Glutamatergic neuron (in vitro differentiated cells): ENCODE results near the gene OR6S1. TPM values are rescaled to one million over a fixed set of nuclear protein-coding genes. Genes with fewer than 3 reads are reported as not detected.

Experiments
- DNase-seq: peaks from one replicate; pipeline ENCODE4 v3.0.0; 2022
- H3K27ac Mint-ChIP-seq: one replicate; pipeline ENCODE4 v1.8.0; 2020; ENCODE audit warnings: mild to moderate bottlenecking, mixed read lengths, inconsistent platforms; ENCODE audit not compliant: unreplicated experiment
- H3K27me3 Mint-ChIP-seq: one replicate; pipeline ENCODE4 v1.8.0; 2020; ENCODE audit warnings: mild to moderate bottlenecking, moderate library complexity, mixed read lengths, inconsistent platforms; ENCODE audit not compliant: unreplicated experiment
- H3K36me3 Mint-ChIP-seq: one replicate; pipeline ENCODE4 v1.8.0; 2020; ENCODE audit warnings: mild to moderate bottlenecking, mixed read lengths, inconsistent platforms; ENCODE audit not compliant: unreplicated experiment
- H3K4me1 Mint-ChIP-seq: one replicate; pipeline ENCODE4 v1.8.0; 2020; ENCODE audit warnings: mild to moderate bottlenecking, low read depth, mixed read lengths, inconsistent platforms; ENCODE audit not compliant: unreplicated experiment
- H3K4me3 Mint-ChIP-seq: one replicate; pipeline ENCODE4 v1.8.0; 2020; ENCODE audit warnings: mild to moderate bottlenecking, mixed read lengths, inconsistent platforms; ENCODE audit not compliant: unreplicated experiment
- H3K9me3 Mint-ChIP-seq: one replicate; pipeline ENCODE4 v1.8.0; 2020; ENCODE audit warnings: mild to moderate bottlenecking, moderate library complexity, mixed read lengths, inconsistent platforms; ENCODE audit not compliant: unreplicated experiment
- total RNA-seq: library from RNA; stranded (reverse); fragmentation: NEBNext Ultra II Directional; extraction: Animal tissue kit (Norgen Biotek cat#: 25700); gene quantifications from one replicate; pipeline ENCODE4 v1.2.1, GENCODE V29; 2021; ENCODE audit not compliant: unreplicated experiment
- TF ChIP-seq, protein P1 (sequence below): fragments of 200-600 bp; sonication (generic); IDR thresholded peaks from one replicate; pipeline ENCODE4 v1.5.0; 2021; ENCODE audit not compliant: partially characterized antibody, unreplicated experiment

OR6S1 gene
- total RNA-seq, 1 donor from 2014 or later = not detected

DNA sequence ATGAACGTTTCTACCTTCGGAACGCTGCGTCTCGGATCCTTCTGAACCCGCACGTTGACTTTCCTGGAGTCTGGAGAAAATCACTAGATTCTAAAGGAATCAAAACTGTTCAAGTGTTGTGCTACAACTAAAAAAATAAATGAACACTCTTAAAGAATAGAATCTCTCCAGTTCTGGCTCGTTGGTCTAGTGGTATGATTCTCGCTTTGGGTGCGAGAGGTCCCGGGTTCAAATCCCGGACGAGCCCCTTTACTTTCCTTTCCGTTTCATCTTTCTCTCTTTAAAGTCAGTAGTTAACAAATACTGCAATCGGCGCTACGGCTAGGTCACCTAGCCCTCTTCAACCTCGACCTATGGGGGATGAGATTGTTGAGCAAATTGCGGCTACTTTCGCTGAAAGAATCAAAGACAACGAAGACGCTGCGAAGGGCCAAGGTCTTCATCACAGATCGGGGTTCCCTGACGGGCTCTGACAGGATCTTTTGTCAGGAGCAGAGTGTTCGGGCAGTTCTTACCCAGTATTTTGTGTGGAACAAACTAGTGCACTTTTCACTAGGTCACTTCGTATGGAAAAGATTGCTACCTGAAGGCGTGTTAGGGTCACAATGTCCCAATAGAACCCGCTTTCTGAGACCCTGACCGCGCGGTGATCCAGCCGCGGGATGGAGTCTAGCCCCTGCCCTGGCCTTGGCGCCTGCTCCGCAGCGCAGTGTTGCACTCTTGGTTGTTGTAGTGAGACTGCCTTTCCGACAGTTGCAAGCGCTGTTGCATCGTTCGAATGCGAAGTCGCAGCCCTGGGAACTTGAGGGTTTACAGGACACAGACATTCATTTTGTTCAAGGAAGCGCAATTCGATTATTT lies 8.4 kb downstream of the OR6S1 start:
- H3K27ac Mint-ChIP-seq = peak overlapping the region; percentile 86
- H3K36me3 Mint-ChIP-seq = no peaks in the 10 kb centered on the region
- H3K27me3 Mint-ChIP-seq = peaks cover 28% of the 10 kb centered on the region
- H3K4me3 Mint-ChIP-seq = peak overlapping the region; percentile 91
- peaks cover 3% of the 10 kb centered on the region for H3K4me1 Mint-ChIP-seq
- H3K9me3 Mint-ChIP-seq = peaks cover 21% of the 10 kb centered on the region
- peak; percentile 57 for DNase-seq
- TF ChIP-seq, protein P1, sequence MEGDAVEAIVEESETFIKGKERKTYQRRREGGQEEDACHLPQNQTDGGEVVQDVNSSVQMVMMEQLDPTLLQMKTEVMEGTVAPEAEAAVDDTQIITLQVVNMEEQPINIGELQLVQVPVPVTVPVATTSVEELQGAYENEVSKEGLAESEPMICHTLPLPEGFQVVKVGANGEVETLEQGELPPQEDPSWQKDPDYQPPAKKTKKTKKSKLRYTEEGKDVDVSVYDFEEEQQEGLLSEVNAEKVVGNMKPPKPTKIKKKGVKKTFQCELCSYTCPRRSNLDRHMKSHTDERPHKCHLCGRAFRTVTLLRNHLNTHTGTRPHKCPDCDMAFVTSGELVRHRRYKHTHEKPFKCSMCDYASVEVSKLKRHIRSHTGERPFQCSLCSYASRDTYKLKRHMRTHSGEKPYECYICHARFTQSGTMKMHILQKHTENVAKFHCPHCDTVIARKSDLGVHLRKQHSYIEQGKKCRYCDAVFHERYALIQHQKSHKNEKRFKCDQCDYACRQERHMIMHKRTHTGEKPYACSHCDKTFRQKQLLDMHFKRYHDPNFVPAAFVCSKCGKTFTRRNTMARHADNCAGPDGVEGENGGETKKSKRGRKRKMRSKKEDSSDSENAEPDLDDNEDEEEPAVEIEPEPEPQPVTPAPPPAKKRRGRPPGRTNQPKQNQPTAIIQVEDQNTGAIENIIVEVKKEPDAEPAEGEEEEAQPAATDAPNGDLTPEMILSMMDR = no peak

GRCh38 chr14:20632448-20632830 lies 9.1 kb downstream of the OR6S1 start:
- Mint-ChIP-seq H3K27ac (peak overlapping the region; percentile 86), H3K4me3 (peak overlapping the region; percentile 91), H3K4me1 (peaks cover 3% of the 10 kb centered on the region), H3K9me3 (peaks cover 25% of the 10 kb centered on the region), H3K36me3 (no peaks in the 10 kb centered on the region), H3K27me3 (peaks cover 33% of the 10 kb centered on the region)
- DNase-seq = peak; percentile 24
- TF ChIP-seq, protein P1 = no peak

GRCh38 chr14:20631880-20632389 lies 9.6 kb downstream of the OR6S1 start:
- TF ChIP-seq, protein P1 = no peak
- H3K4me3 Mint-ChIP-seq = peak overlapping the region; percentile 91
- peak; percentile 45 for DNase-seq
- H3K9me3 Mint-ChIP-seq = peaks cover 25% of the 10 kb centered on the region
- H3K36me3 Mint-ChIP-seq = peaks cover 5% of the 10 kb centered on the region
- H3K4me1 Mint-ChIP-seq = peaks cover 3% of the 10 kb centered on the region
- no peak overlapping the region for H3K27ac Mint-ChIP-seq
- H3K27me3 Mint-ChIP-seq = peaks cover 35% of the 10 kb centered on the region

- Mint-ChIP-seq H3K9me3 (peaks cover 25% of the 10 kb centered on the region), H3K27me3 (peaks cover 36% of the 10 kb centered on the region), H3K27ac (peak overlapping the region; percentile 67), H3K36me3 (peaks cover 5% of the 10 kb centered on the region), H3K4me1 (peaks cover 3% of the 10 kb centered on the region), H3K4me3 (peak overlapping the region; percentile 95)
- DNase-seq = peak; percentile 63
- TF ChIP-seq, protein P1 = no peak
Observed at GRCh38 chr14:20631023-20631879, 10.2 kb downstream of the OR6S1 start.
